Measurements from ENCODE around the gene EPHA1.
"Not testable (repeated sequence)": the region's sequence is repeated elsewhere in the genome, so short reads cannot be mapped to it uniquely, and the experiment has no call there.

Gene EPHA1

GRCh38 chr7:143401265-143401664 lies 7.4 kb downstream of the EPHA1 start:
- no peak for DNase-seq

DNA sequence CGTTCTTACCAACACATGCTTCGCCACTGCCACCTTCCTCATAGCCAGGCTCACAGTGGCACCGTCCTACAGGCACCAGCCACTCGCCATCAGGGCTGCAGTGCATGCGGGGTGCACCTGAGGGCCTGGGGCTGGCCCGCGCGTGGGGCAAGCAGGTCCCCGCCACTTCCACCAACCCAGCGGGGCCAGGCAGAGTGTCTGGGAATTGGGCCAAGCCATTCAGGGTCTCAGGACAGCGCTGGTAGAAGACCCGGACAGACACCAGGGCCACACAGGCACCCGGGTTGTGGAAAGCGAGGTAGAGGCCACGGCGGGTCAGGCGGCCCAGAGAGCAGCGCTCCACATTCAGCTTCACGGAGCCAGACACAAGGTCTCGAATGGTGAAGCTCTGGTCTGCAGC lies 9.0 kb downstream of the EPHA1 start:
- no peak for DNase-seq

- no peak for DNase-seq
Measured at GRCh38 chr7:143399151-143399550, 9.5 kb downstream of the EPHA1 start.

GRCh38 chr7:143398616-143399015 lies 10.0 kb downstream of the EPHA1 start:
- DNase-seq: no peak

- DNase-seq: no peak
Measured at GRCh38 chr7:143397710-143398530, 10.7 kb downstream of the EPHA1 start.

- no peak for DNase-seq
Measured at GRCh38 chr7:143396625-143397556, 11.8 kb downstream of the EPHA1 start.

DNA sequence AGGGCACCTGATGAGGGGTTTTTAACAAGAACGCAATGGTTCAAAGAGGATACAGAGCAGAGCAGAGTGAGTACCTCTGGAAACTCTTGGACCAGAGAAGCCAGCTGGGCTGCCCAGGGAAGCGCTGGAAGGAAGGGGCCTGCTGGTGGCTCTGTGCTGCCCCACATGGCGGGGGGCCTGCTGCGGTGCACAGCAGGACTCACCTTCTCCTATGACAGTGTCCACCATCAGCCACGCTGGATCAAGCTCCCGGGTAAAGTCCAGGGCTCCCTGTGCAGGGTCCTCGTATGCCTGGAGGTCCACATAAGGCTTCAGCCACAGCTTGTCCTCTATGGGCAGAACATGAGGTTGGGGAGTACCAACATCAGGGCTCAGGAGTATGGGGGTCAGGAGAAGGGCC lies 12.5 kb downstream of the EPHA1 start:
- no peak for DNase-seq

DNA sequence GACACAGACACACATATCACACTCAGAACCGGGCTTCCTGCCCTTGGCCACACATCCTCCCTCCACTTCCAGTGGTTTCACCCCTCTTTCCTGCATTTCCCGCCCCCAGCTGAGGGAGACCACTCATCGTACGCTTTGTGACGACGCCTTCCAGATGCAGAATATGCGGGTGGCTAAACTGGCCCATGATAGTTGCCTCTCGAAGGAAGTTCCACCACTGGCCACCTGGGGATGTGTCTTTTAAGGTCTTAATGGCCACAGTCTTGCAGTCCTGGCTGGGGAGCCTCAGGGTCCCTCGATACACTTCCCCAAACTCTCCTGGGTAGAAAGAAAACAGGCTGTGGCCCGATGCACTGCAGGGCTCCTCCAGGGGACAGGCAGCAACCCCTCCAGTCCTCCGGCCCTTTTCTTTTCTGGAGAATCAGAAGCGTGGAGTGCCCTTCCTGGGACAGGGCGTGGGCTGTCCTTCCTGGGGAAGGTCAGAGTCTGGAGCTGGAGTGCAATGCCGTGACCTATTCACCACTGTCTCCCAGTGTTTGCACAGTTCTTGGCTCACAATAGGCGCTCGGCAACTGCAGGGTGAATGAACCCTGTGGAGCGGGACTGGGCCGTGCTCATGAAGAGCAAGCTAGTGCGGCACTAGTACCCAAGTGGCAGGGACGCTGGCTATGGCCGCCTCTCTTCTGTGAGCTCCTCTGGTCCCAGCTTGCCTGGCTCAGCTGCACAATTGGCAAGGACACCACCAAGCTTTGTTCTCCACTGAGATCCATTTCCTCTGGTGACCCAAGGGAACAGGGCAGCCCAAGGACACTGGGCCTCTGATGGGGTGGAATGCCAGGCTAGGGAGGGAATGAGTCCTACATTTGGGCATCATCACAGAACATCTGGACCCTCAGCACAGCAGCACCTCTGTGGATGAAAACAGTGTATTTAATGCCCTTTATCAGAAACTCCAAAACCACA lies 13.2 kb downstream of the EPHA1 start:
- no peak for DNase-seq

- no peak for DNase-seq
Measured at GRCh38 chr7:143394777-143395176, 13.9 kb downstream of the EPHA1 start.

GRCh38 chr7:143394068-143394467 lies 14.6 kb downstream of the EPHA1 start:
- DNase-seq: no peak

DNA sequence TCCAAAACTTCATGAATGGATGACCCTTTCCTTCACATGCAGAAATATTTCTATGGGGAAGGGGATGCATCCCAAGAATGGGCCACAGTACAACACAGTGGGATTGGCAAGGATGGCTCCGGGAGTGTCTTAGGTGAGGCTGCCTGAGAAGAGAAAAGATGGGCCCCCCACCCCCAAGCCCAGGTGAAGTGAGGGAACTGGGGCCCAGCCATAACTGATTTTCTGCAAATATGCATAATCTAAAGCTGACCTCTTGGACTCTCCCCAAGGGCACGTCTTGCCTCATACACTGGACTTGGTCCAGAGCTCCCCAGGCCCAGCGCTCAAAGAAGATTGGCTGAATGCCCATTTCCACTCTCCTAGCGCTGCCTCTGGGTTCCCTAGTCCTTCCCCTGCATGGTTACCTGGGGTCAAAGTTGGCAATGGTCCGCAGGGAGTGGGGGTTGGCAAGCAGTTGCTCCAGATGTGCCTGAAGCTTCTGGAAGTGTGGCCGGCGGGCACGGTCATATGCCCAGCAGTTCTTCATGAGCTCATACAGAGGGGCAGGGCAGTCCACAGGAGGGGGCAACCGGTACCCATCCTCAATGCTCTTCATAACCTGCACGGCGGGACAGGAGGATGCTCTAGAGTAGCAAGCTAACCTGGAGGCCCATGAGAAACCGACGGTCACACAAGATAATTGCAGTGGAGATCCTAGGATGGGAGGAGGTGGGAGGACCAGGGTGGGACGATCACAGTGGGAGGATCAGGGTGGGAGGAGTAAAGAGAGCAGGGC lies 15.2 kb downstream of the EPHA1 start:
- DNase-seq: no peak

- DNase-seq: no peak
Measured at GRCh38 chr7:143392875-143393266, 15.8 kb downstream of the EPHA1 start.

DNA sequence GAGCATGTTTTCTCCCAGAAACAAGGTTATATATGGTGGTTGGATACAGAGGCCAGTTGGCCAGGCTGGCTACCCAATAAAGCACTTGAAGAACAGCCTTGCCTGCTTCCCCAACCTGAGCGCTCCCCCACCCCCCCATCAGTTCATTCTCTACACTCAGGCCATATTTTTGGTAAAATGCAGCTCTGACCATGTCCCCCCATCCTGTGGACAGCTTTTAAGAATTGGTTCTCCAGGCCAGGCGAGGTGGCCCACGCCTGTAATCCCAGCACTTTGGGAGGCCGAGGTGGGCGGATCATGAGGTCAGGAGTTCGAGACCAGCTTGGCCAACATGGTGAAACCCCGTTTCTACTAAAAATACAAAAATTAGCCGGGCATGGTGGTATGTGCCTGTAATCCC lies 16.2 kb downstream of the EPHA1 start:
- DNase-seq: not testable (repeated sequence)

- DNase-seq: no peak
Measured at GRCh38 chr7:143391462-143392404, 16.9 kb downstream of the EPHA1 start.

GRCh38 chr7:143390773-143391317 lies 17.8 kb downstream of the EPHA1 start:
- DNase-seq: no peak

DNA sequence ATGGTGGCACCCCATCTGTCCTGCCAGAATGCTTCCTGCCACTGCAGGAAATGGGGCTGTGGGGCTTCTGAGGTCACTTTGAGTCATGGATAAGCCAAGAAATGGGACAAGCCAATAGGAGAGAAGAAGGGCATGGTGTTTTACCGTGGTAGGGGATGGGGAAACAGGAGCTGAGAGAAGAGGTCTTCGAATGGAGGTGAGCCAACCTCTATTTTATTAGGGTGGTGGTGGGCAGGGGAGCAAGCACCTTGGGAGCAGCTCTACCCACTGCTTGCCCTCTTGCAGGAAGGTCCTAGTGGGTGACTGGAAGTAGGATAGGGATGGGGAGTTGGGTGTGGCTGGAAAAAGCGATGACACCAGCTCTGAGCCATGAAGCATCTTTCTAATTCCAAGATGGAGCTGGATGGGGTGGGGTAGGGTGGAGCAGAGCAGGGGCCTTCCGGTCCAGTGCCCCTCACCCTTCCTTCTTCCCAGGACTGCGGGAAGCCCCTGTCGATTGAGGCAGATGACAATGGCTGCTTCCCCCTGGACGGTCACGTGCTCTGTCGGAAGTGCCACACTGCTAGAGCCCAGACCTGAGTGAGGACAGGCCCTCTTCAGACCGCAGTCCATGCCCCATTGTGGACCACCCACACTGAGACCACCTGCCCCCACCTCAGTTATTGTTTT lies 18.4 kb downstream of the EPHA1 start:
- no peak for DNase-seq

DNA sequence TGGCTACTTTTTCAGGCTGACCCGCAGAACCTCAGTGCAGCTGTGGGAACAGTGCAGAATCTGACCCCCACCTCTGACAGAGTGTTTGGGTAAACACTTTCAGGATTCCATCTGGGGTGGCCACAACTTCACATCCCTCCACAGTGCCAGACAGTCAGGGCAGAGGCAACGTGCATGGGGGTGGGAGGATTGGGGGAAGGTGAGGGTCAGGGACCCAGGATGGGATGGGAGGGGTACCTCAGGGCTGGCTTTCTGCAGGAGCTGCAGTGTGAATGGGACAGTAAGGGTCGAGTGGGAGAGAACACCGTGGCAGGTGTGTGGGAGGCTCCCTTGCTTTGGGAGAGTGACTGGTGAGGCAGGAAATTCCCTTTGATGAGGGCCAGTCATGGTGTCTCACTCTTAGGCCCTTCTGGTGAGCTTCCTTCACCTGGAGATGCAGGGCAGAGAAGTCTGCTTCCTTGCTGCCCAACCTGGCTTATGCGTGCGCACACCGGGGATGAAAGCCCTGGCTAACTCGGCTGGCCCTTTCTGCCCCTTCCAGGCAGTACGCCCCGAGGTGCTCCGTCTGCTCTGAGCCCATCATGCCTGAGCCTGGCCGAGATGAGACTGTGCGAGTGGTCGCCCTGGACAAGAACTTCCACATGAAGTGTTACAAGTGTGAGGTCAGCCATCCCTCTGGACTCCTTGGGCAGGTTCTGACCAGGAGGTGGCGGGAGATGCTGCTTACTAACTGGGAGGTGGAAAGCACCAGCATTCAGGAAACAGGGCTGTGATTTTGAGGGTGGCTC lies 19.1 kb downstream of the EPHA1 start:
- DNase-seq: no peak

DNA sequence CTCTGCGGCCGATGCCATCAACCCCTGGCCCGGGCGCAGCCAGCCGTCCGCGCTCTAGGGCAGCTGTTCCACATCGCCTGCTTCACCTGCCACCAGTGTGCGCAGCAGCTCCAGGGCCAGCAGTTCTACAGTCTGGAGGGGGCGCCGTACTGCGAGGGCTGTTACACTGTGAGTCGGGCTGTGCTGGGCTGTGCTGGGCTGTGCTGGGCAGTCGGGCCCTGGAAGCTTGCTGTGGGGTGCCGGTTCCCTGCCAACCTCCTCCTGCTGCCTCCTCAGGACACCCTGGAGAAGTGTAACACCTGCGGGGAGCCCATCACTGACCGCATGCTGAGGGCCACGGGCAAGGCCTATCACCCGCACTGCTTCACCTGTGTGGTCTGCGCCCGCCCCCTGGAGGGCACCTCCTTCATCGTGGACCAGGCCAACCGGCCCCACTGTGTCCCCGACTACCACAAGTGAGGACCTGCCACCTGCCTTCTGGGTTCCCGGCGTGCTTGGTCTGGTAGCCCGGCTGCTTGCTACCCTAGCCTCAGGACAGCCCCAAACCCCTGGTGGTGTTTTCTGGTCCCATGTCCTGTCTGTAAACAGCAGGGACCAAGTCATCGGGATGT lies 20.1 kb downstream of the EPHA1 start:
- no peak for DNase-seq

GRCh38 chr7:143388051-143388450 lies 20.6 kb downstream of the EPHA1 start:
- no peak for DNase-seq
